Measurements from ENCODE around the gene FILIP1L. TPM values are rescaled to one million over a fixed set of nuclear protein-coding genes. Genes with fewer than 3 reads are reported as not detected.

FILIP1L gene
- total and polyA plus RNA-seq, 2 of the 8 experiments (the other 6 are each of a cell fraction or from before 2014, with no cell fraction given), result 0.06 to 0.09 TPM

DNA sequence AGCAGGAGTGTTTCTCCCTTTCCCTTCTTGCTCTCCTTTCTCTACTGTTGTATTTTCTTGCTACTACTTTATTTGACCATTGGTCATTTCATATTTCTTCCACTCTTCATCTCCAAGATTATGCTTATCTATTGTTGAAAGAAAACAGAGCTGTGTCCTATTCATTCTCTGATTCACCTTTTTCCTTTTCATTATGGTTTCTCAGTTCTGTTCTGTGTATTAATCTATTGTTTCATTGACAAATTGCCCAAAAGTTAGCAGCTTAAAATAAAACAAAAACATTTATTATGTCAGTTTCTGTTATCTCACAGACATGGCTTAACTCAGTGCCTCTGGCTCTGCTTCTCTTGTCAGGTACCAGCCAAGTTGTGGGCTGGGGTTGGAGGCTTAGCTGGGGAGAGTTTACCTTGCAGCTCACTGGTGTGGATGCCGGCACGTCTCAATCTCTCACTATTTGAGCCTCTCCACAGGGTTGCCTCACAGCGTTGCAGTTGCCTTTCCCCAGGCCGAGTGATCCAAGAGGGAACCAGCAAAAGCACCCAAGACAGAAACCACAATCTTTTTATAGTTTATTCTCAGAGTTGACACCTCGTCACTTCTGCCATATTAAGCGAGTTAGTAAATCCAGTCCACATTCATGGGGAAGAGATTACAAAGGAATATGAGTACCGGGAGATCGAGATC is 36.9 kb upstream of the FILIP1L start (continued):
- TF ChIP-seq EP300 (IDR thresholded peaks at IDR 0.05; ENCODE audit: borderline replicate concordance in 1 of 2, low read depth in 2 of 2, low read length in 2 of 2) (no peak), POLR2AphosphoS5 (IDR thresholded peaks at IDR 0.05; ENCODE audit: low read depth, low read length) (no peak), BCL11A (IDR thresholded peaks at IDR 0.05; ENCODE audit: low read depth in 2 of 2, low read length in 2 of 2) (no peak), RFX5 (IDR thresholded peaks at IDR 0.05; ENCODE audit: borderline replicate concordance, low read depth, low read length) (no peak), RBBP5 (IDR thresholded peaks at IDR 0.05; ENCODE audit: borderline replicate concordance, low read depth, low read length) (no peak), YY1 (IDR thresholded peaks at IDR 0.05; ENCODE audit: low read depth, low read length) (no peak), RXRA (IDR thresholded peaks at IDR 0.05; ENCODE audit: insufficient read depth, low read depth, low read length) (no peak)
- TF ChIP-seq, protein P1, sequence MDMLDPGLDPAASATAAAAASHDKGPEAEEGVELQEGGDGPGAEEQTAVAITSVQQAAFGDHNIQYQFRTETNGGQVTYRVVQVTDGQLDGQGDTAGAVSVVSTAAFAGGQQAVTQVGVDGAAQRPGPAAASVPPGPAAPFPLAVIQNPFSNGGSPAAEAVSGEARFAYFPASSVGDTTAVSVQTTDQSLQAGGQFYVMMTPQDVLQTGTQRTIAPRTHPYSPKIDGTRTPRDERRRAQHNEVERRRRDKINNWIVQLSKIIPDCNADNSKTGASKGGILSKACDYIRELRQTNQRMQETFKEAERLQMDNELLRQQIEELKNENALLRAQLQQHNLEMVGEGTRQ (IDR thresholded peaks at IDR 0.05; ENCODE audit: low read length), result no peak

All from H1 (cell line).